Right lobe of liver (tissue), 4 donors: ENCODE measurements around the gene EDARADD.

ENCODE experiments used
- CTCF ChIP-seq, 4 donors: fragments of 200-600 bp in 3 of 4; fragments of 450-650 bp in 1 of 4; IDR thresholded peaks; one replicate each; pipeline versions ENCODE4 v1.5.1 to v1.8.0; 2016 to 2022; ENCODE audit warnings: antibody characterized with exemption in 4 of 4, mild to moderate bottlenecking in 2 of 4
- POLR2A ChIP-seq: fragments of 450-650 bp; IDR thresholded peaks from one replicate; pipeline ENCODE4 v1.6.1; 2017; ENCODE audit warnings: antibody characterized with exemption, mild to moderate bottlenecking
- donor health status: DM: no; HTN: no; CAD: no.
- donor health status: DM: no; HTN: no; CAD: no.
- donor health status: DM: no; HTN: yes; CAD: no.

- no peak for TF ChIP-seq POLR2A
- no peak for TF ChIP-seq CTCF (IDR thresholded peaks at IDR 0.05)
These were observed 46.0 kb upstream of the EDARADD start for GRCh38 chr1:236348071-236348470.
